Right atrium auricular region (tissue), 2 donors: ENCODE results near the gene PCDHA5. TPM values are rescaled to one million over a fixed set of nuclear protein-coding genes. Genes with fewer than 3 reads are reported as not detected.
"Not testable (repeated sequence)": the region's sequence is repeated elsewhere in the genome, so short reads cannot be mapped to it uniquely, and the experiment has no call there.

Source experiments
- DNase-seq: peaks from one replicate; pipeline ENCODE4 v3.0.0-alpha.2; 2019; ENCODE audit warnings: low spot score
- H3K27ac ChIP-seq, 2 donors: fragments of 200-600 bp; sonication (generic); 1 replicate in 1 of 2; 2 replicates in 1 of 2; pipeline ENCODE4 v1.5.1; 2016 to 2019
- H3K27me3 ChIP-seq, 2 donors: fragments of 200-600 bp; sonication (generic); one replicate each; pipeline versions ENCODE4 v1.5.1 to v1.6.0; 2017 to 2019
- H3K36me3 ChIP-seq: fragments of 200-600 bp; sonication (generic); one replicate; pipeline ENCODE4 v1.5.1; 2016
- H3K4me1 ChIP-seq, 2 donors: fragments of 200-600 bp; sonication (generic); one replicate each; pipeline versions ENCODE4 v1.5.1 to v1.6.0; 2017 to 2019
- H3K4me3 ChIP-seq, 2 donors: fragments of 200-600 bp; sonication (generic); 1 replicate in 1 of 2; 2 replicates in 1 of 2; pipeline ENCODE4 v1.5.1; 2017 to 2019; ENCODE audit warnings: mild to moderate bottlenecking in 1 of 2, moderate library complexity in 1 of 2
- H3K9me3 ChIP-seq, 2 donors: fragments of 200-600 bp; sonication (generic); one replicate each; pipeline ENCODE4 v1.5.1; 2019
- CTCF ChIP-seq, 2 donors: fragments of 200-600 bp; sonication (generic); IDR thresholded peaks; one replicate each; pipeline ENCODE4 v1.5.1; 2019; ENCODE audit warnings: antibody characterized with exemption in 2 of 2
- total RNA-seq, 2 donors: library from RNA; depleted of rRNA; stranded (reverse); fragments of >200 nt; gene quantifications; one replicate each; pipeline ENCODE4 v1.1.0, GENCODE V29; 2016

PCDHA5 gene
- total RNA-seq, 2 donors from 2014 or later, result 0.16 TPM; not detected in 1

GRCh38 chr5:140823475-140823874 lies 2.1 kb downstream of the PCDHA5 start:
- Histone ChIP-seq H3K9me3 (peaks cover 0 to 47% of the 10 kb centered on the region in 2 donors), H3K27me3 (no peaks in the 10 kb centered on the region), H3K27ac (no peak overlapping the region), H3K4me1 (no peaks in the 10 kb centered on the region), H3K4me3 (no peak overlapping the region), H3K36me3 (no peaks in the 10 kb centered on the region)
- no peak for TF ChIP-seq CTCF (IDR thresholded peaks at IDR 0.05)
- DNase-seq, result no peak

DNA sequence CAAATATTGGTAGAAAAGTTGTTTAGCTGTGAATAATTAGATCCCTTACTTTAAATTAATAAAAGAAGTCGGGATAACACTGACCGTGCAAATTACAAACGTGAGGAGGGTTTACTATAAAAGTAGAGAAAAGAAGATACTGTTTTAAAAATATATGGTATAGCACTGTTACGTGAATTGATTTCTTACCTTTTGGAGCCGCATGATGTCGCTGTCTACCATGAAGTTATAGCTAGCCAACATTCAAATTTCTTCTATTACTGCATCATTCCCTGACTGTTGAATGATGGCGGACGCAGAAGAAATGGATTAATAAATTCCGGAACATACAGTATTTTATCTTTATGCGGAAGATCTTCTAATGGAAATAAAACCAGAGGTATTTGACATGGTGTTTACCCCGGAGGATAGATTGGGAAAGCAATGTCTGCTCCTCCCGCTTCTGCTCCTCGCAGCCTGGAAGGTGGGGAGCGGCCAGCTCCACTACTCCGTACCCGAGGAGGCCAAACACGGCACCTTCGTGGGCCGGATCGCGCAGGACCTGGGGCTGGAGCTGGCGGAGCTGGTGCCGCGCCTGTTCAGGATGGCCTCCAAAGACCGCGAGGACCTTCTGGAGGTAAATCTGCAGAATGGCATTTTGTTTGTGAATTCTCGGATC lies 6.4 kb downstream of the PCDHA5 start, which contains the start of gene PCDHA6:
PCDHA6 (plus strand) TSS at position 257 of the 658 bp plus-strand sequence; CDS start at position 389, 132 bp downstream.
- Histone ChIP-seq H3K36me3 (no peaks in the 10 kb centered on the region), H3K4me1 (no peaks in the 10 kb centered on the region), H3K4me3 (peak within 1 kb of the TSS in 1 of 2 donors; percentile 36), H3K27me3 (peaks cover 0 to 3% of the 10 kb centered on the region in 2 donors), H3K9me3 (peaks cover 0 to 55% of the 10 kb centered on the region in 2 donors), H3K27ac (no peak within 1 kb of the TSS)
- no peak for TF ChIP-seq CTCF (IDR thresholded peaks at IDR 0.05)
- DNase-seq, result no peak

DNA sequence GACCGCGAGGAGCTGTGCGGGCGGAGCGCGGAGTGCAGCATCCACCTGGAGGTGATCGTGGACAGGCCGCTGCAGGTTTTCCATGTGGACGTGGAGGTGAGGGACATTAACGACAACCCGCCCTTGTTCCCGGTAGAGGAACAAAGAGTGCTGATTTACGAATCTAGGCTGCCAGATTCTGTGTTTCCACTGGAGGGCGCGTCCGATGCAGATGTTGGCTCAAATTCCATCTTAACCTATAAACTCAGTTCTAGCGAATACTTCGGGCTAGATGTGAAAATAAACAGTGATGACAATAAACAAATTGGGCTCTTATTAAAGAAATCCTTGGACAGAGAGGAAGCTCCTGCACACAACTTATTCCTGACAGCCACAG lies 6.9 kb downstream of the PCDHA5 start:
- H3K27ac ChIP-seq, result no peak overlapping the region
- H3K4me3 ChIP-seq, result peak overlapping the region in 1 of 2 donors; percentile 36
- H3K9me3 ChIP-seq, result peaks cover 0 to 56% of the 10 kb centered on the region in 2 donors
- H3K27me3 ChIP-seq, result peaks cover 0 to 3% of the 10 kb centered on the region in 2 donors
- no peak for TF ChIP-seq CTCF (IDR thresholded peaks at IDR 0.05)
- no peaks in the 10 kb centered on the region for H3K4me1 ChIP-seq
- H3K36me3 ChIP-seq, result no peaks in the 10 kb centered on the region
- no peak for DNase-seq

GRCh38 chr5:140829511-140830501 lies 8.4 kb downstream of the PCDHA5 start:
- H3K27ac ChIP-seq, H3K4me1 ChIP-seq, H3K4me3 ChIP-seq, DNase-seq, H3K27me3 ChIP-seq, H3K36me3 ChIP-seq: not testable (repeated sequence)
- peaks cover 0 to 69% of the 10 kb centered on the region in 2 donors for H3K9me3 ChIP-seq

DNA sequence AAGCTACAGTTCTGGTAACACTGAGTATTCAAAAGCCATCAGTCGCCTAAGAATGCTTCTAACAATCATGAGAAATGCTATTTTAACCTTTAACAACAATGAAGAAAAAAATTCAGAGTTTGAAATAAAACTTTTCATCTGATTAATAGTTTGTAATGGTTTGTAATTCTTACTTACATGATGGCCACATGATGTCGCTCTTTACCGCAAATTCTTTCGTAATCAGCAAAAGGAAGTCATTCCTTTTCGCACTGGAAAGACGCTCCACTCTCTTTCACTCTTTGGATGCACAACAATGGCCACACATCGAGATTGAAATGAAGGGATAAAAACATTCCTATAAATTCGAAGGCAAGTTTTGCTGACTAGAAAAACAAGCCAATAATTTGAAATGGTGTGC lies 12.6 kb downstream of the PCDHA5 start, which contains the start of gene PCDHA7:
PCDHA7 (plus strand) TSS at position 277 of the 400 bp plus-strand sequence; CDS start at position 392, 115 bp downstream.
- DNase-seq, result no peak
- peak within 1 kb of the TSS in 1 of 2 donors; percentile 29 for H3K4me3 ChIP-seq
- H3K36me3 ChIP-seq, result no peaks in the 10 kb centered on the region
- H3K4me1 ChIP-seq, result no peaks in the 10 kb centered on the region
- H3K27me3 ChIP-seq, result peaks cover 0 to 3% of the 10 kb centered on the region in 2 donors
- peaks cover 0 to 55% of the 10 kb centered on the region in 2 donors for H3K9me3 ChIP-seq
- H3K27ac ChIP-seq, result no peak within 1 kb of the TSS
- TF ChIP-seq CTCF (IDR thresholded peaks at IDR 0.05), result peak in 1 of 2 donors; percentile 30

DNA sequence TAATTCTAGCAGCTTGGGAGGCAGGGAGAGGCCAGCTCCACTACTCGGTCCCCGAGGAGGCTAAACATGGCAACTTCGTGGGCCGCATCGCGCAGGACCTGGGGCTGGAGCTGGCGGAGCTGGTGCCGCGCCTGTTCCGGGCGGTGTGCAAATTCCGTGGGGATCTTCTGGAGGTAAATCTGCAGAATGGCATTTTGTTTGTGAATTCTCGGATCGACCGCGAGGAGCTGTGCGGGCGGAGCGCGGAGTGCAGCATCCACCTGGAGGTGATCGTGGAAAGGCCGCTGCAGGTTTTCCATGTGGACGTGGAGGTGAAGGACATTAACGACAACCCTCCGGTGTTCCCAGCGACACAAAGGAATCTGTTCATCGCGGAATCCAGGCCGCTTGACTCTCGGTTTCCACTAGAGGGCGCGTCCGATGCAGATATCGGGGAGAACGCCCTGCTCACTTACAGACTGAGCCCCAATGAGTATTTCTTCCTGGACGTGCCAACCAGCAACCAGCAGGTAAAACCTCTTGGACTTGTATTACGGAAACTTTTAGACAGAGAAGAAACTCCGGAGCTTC lies 13.1 kb downstream of the PCDHA5 start:
- Histone ChIP-seq H3K9me3 (peaks cover 0 to 51% of the 10 kb centered on the region in 2 donors), H3K4me3 (peak overlapping the region in 1 of 2 donors; percentile 29)
- not testable (repeated sequence) for DNase-seq, H3K36me3 ChIP-seq, H3K27me3 ChIP-seq, H3K4me1 ChIP-seq, H3K27ac ChIP-seq
